KMS-11 (cell line): Measurements from ENCODE around the gene HSBP1L1.

Source experiments
- H2AFZ ChIP-seq: fragments of 200-600 bp; sonication (generic); 2 replicates; pipeline ENCODE4 v1.6.1; 2016; ENCODE audit warnings: antibody characterized with exemption, mixed run types, low read depth
- H3K27ac ChIP-seq: fragments of 200-600 bp; sonication (generic); 2 replicates; pipeline ENCODE4 v1.6.1; 2016; ENCODE audit warnings: mild to moderate bottlenecking, mixed run types
- H3K27me3 ChIP-seq: fragments of 200-600 bp; sonication (generic); 2 replicates; pipeline ENCODE4 v1.6.1; 2017; ENCODE audit warnings: mild to moderate bottlenecking, low read depth, mixed run types, moderate library complexity; ENCODE audit not compliant: insufficient read depth
- H3K36me3 ChIP-seq: fragments of 200-600 bp; sonication (generic); 2 replicates; pipeline ENCODE4 v1.6.1; 2017; ENCODE audit warnings: mild to moderate bottlenecking, mixed run types; ENCODE audit not compliant: insufficient read depth
- H3K4me1 ChIP-seq: fragments of 200-600 bp; sonication (generic); 2 replicates; pipeline ENCODE4 v1.6.1; 2016; ENCODE audit warnings: mild to moderate bottlenecking, low read depth, mixed run types; ENCODE audit not compliant: poor library complexity, severe bottlenecking
- H3K4me2 ChIP-seq: fragments of 200-600 bp; sonication (generic); 2 replicates; pipeline ENCODE4 v1.7.0; 2016; ENCODE audit warnings: mild to moderate bottlenecking, mixed run types
- H3K4me3 ChIP-seq: fragments of 200-600 bp; sonication (generic); IDR thresholded peaks from 2 replicates; pipeline ENCODE4 v1.6.1; 2017; ENCODE audit warnings: low read depth, low read length, mixed read lengths; ENCODE audit not compliant: insufficient read depth
- H3K79me2 ChIP-seq: fragments of 200-600 bp; sonication (generic); 2 replicates; pipeline ENCODE4 v1.6.1; 2016; ENCODE audit warnings: low read depth, mixed run types; ENCODE audit not compliant: insufficient read depth
- H3K9ac ChIP-seq: fragments of 200-600 bp; sonication (generic); 2 replicates; pipeline ENCODE4 v1.6.1; 2016; ENCODE audit warnings: mild to moderate bottlenecking, mixed run types
- H4K20me1 ChIP-seq: fragments of 200-600 bp; sonication (generic); 2 replicates; pipeline ENCODE4 v1.6.1; 2016; ENCODE audit warnings: mild to moderate bottlenecking, mixed run types; ENCODE audit not compliant: insufficient read depth
- CTCF ChIP-seq: fragments of 200-600 bp; sonication (generic); conservative IDR thresholded peaks from 2 replicates; pipeline ENCODE4 v1.6.1; 2017; ENCODE audit warnings: low read depth, mild to moderate bottlenecking, antibody characterized with exemption, low read length, moderate library complexity, mixed read lengths

The HSBP1L1 gene

GRCh38 chr18:79930020-79930642, 34.3 kb upstream of the HSBP1L1 start:
- no peaks in the 10 kb centered on the region for H4K20me1 ChIP-seq
- H3K4me1 ChIP-seq: no peaks in the 10 kb centered on the region
- H2AFZ ChIP-seq: no peak overlapping the region
- peaks cover 5% of the 10 kb centered on the region; the same call in 1 of the 2 replicates for H3K36me3 ChIP-seq
- no peak overlapping the region for H3K4me2 ChIP-seq
- H3K4me3 ChIP-seq: no peak overlapping the region
- no peak overlapping the region for H3K9ac ChIP-seq
- no peaks in the 10 kb centered on the region for H3K27me3 ChIP-seq
- no peaks in the 10 kb centered on the region; the same call in 1 of the 2 replicates for H3K79me2 ChIP-seq
- no peak for TF ChIP-seq CTCF
- H3K27ac ChIP-seq: no peak overlapping the region

- TF ChIP-seq CTCF: no peak
- Histone ChIP-seq H2AFZ (no peak overlapping the region), H3K79me2 (peaks cover 2% of the 10 kb centered on the region; the same call in 1 of the 2 replicates), H3K4me3 (no peak overlapping the region), H3K9ac (no peak overlapping the region), H3K4me2 (no peak overlapping the region), H3K27me3 (no peaks in the 10 kb centered on the region), H3K27ac (no peak overlapping the region), H3K36me3 (peaks cover 5% of the 10 kb centered on the region; the same call in 1 of the 2 replicates), H3K4me1 (no peaks in the 10 kb centered on the region), H4K20me1 (no peaks in the 10 kb centered on the region)
Measured at GRCh38 chr18:79931475-79931874, 33.0 kb upstream of the HSBP1L1 start.

GRCh38 chr18:79932907-79933306, 31.5 kb upstream of the HSBP1L1 start:
- Histone ChIP-seq H4K20me1 (no peaks in the 10 kb centered on the region), H3K4me1 (no peaks in the 10 kb centered on the region), H2AFZ (no peak overlapping the region), H3K79me2 (peaks cover 17% of the 10 kb centered on the region; the same call in 1 of the 2 replicates), H3K4me3 (no peak overlapping the region), H3K36me3 (peaks cover 5% of the 10 kb centered on the region; the same call in 1 of the 2 replicates), H3K27ac (no peak overlapping the region), H3K4me2 (no peak overlapping the region), H3K27me3 (no peaks in the 10 kb centered on the region), H3K9ac (no peak overlapping the region)
- no peak for TF ChIP-seq CTCF

- Histone ChIP-seq H3K4me2 (no peak overlapping the region), H4K20me1 (no peaks in the 10 kb centered on the region), H3K27me3 (no peaks in the 10 kb centered on the region), H3K4me1 (no peaks in the 10 kb centered on the region), H3K36me3 (peaks cover 5% of the 10 kb centered on the region; the same call in 1 of the 2 replicates), H3K27ac (no peak overlapping the region), H3K79me2 (peaks cover 21% of the 10 kb centered on the region; the same call in 1 of the 2 replicates), H3K9ac (no peak overlapping the region), H3K4me3 (no peak overlapping the region), H2AFZ (no peak overlapping the region)
- no peak for TF ChIP-seq CTCF
Measured at GRCh38 chr18:79933765-79934164, 30.7 kb upstream of the HSBP1L1 start.
